Kidney tubule cell (primary cell): Measurements from ENCODE around the gene CNOT6.

Experiments used
- DNase-seq: peaks from one replicate; pipeline ENCODE4 v3.0.0-alpha.2; 2018; ENCODE audit warnings: low spot score

CNOT6 gene

GRCh38 chr5:180580681-180581080 is 86.5 kb downstream of the CNOT6 start:
- no peak for DNase-seq

- DNase-seq: no peak
Measured at GRCh38 chr5:180583738-180584137, 89.6 kb downstream of the CNOT6 start.

GRCh38 chr5:180586204-180586603 is 92.0 kb downstream of the CNOT6 start:
- no peak for DNase-seq

- DNase-seq: no peak
Measured at GRCh38 chr5:180586870-180587269, 92.7 kb downstream of the CNOT6 start.

GRCh38 chr5:180589771-180590542 is 95.8 kb downstream of the CNOT6 start:
- DNase-seq: no peak

- no peak for DNase-seq
Measured at GRCh38 chr5:180590543-180591310, 96.5 kb downstream of the CNOT6 start.

GRCh38 chr5:180591311-180591887 is 97.2 kb downstream of the CNOT6 start, which contains the start of gene SCGB3A1:
TSS of gene SCGB3A1 (minus strand) at chr5:180591499. CDS start at chr5:180591462, 37 bp downstream.
- DNase-seq: no peak

GRCh38 chr5:180592176-180592575 is 98.0 kb downstream of the CNOT6 start:
- no peak for DNase-seq

GRCh38 chr5:180593446-180594206 is 99.4 kb downstream of the CNOT6 start:
- DNase-seq: no peak

GRCh38 chr5:180594311-180595045 is 100.3 kb downstream of the CNOT6 start:
- DNase-seq: no peak

- no peak for DNase-seq
Measured at GRCh38 chr5:180595046-180595379, 100.8 kb downstream of the CNOT6 start.

GRCh38 chr5:180595381-180596114 is 101.4 kb downstream of the CNOT6 start:
- no peak for DNase-seq

GRCh38 chr5:180596115-180596667 is 102.0 kb downstream of the CNOT6 start:
- no peak for DNase-seq

GRCh38 chr5:180596668-180597231 is 102.6 kb downstream of the CNOT6 start:
- DNase-seq: no peak

GRCh38 chr5:180598316-180598701 is 104.1 kb downstream of the CNOT6 start:
- DNase-seq: no peak

- no peak for DNase-seq
Measured at GRCh38 chr5:180598797-180599589, 104.8 kb downstream of the CNOT6 start.

GRCh38 chr5:180599590-180599914 is 105.4 kb downstream of the CNOT6 start:
- DNase-seq: no peak

GRCh38 chr5:180599981-180600553 is 105.9 kb downstream of the CNOT6 start:
- no peak for DNase-seq

- DNase-seq: no peak
Measured at GRCh38 chr5:180600554-180601041, 106.4 kb downstream of the CNOT6 start.
